Upper lobe of left lung (tissue), 6 donors: ENCODE results near the gene ILF3. TPM values are rescaled to one million over a fixed set of nuclear protein-coding genes. Genes with fewer than 3 reads are reported as not detected.

Source experiments
- ATAC-seq, 2 donors: fragments of 200-7000 bp; cut with Tn5 transposase; one replicate each; pipeline ENCODE4 v1.9.1; 2022; ENCODE audit warnings: mild to moderate bottlenecking in 2 of 2, moderate library complexity in 2 of 2; ENCODE audit not compliant: low FRiP score in 2 of 2
- DNase-seq, 2 donors: peaks; one replicate each; pipeline ENCODE4 v3.0.0-alpha.2; 2019 to 2020
- H3K27ac ChIP-seq, 4 donors: fragments of 200-600 bp; sonication (generic); one replicate each; pipeline ENCODE4 v1.5.1; 2016 to 2019
- H3K27me3 ChIP-seq, 4 donors: fragments of 200-600 bp; sonication (generic); one replicate each; pipeline ENCODE4 v1.5.1; 2017 to 2019
- H3K36me3 ChIP-seq, 4 donors: fragments of 200-600 bp; sonication (generic); one replicate each; pipeline ENCODE4 v1.5.1; 2016 to 2019
- H3K4me1 ChIP-seq, 4 donors: fragments of 200-600 bp; sonication (generic); one replicate each; pipeline ENCODE4 v1.5.1; 2018 to 2019
- H3K4me3 ChIP-seq, 4 donors: fragments of 200-600 bp; sonication (generic); one replicate each; pipeline ENCODE4 v1.5.1; 2017 to 2019; ENCODE audit warnings: mild to moderate bottlenecking in 2 of 4, moderate library complexity in 1 of 4
- H3K9me3 ChIP-seq, 4 donors: fragments of 200-600 bp; sonication (generic); one replicate each; pipeline ENCODE4 v1.5.1; 2018 to 2019
- EP300 ChIP-seq, 4 donors: sonication (generic); formaldehyde crosslinking; IDR thresholded peaks; one replicate each; pipeline ENCODE4 v1.5.1; 2017; ENCODE audit warnings: antibody characterized with exemption in 4 of 4, control low read depth in 2 of 4
- POLR2A ChIP-seq, 4 donors: fragments of 450-650 bp; IDR thresholded peaks; one replicate each; pipeline ENCODE4 v1.5.1; 2016 to 2017; ENCODE audit warnings: antibody characterized with exemption in 4 of 4, mild to moderate bottlenecking in 2 of 4
- POLR2AphosphoS5 ChIP-seq, 2 donors: sonication (generic); formaldehyde crosslinking; IDR thresholded peaks; one replicate each; pipeline ENCODE4 v1.5.1; 2017; ENCODE audit warnings: antibody characterized with exemption in 2 of 2
- WGBS, 2 donors: methylation state at CpG; one replicate each; pipeline ENCODE4 v1.1.5; 2017 to 2018; 5-methylcytosine and 5-hydroxymethylcytosine counted together
- total RNA-seq, 6 donors: library from RNA; depleted of rRNA in 4 of 6; stranded (reverse); fragments of >200 nt in 4 of 6; gene quantifications; one replicate each; pipeline versions ENCODE4 v1.1.0 to v1.2.1, GENCODE V29; 2016 to 2021
- TF ChIP-seq, protein P1 (sequence below), 6 experiments: fragments of 450-650 bp in 4 of 6; fragments of 200-600 bp in 2 of 6; sonication (generic) in 2 of 6; IDR thresholded peaks; one replicate each; pipeline ENCODE4 v1.5.1; 2016 to 2019; ENCODE audit warnings: antibody characterized with exemption in 6 of 6
- donor health status: DM: no; HTN: no; CAD: no; lungs with moderate emphysema.
- donor health status: DM: no; HTN: yes; CAD: no; lungs with severe emphysema.

Gene ILF3
- total RNA-seq, 6 donors from 2014 or later = 121 to 193 (median 169) TPM

DNA sequence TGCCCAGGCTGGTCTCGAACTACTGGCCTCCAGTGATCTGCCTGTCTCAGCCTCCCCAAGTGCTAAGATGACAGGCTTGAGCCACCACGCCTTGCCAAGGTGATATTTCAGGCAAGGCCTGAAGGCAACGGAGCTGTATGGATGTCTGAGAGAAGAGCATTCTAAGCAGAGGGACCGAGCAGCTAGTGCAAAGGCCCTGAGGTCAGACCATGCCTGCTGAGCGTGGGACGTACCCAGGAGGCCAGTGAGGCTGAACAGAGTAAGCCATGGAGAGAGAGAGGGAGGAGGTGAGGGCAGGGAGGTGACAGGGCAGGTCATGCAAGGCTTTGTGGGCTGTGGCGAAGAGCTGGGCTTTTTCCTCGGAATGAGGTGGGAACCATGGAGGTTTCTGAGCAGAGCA lies 32.2 kb upstream of the ILF3 start:
- Histone ChIP-seq H3K9me3 (no peaks in the 10 kb centered on the region), H3K4me3 (no peak overlapping the region), H3K4me1 (peaks cover 26 to 69% (median 39%) of the 10 kb centered on the region in 4 donors), H3K27me3 (no peaks in the 10 kb centered on the region), H3K27ac (no peak overlapping the region), H3K36me3 (peaks cover 0 to under 1% (median 0%) of the 10 kb centered on the region in 4 donors)
- ATAC-seq (no peak), DNase-seq (no peak)
- WGBS, 2 donors = 97 to 99% methylated on average over 7 to 8 of the region's 8 CpGs
- TF ChIP-seq, protein P1, sequence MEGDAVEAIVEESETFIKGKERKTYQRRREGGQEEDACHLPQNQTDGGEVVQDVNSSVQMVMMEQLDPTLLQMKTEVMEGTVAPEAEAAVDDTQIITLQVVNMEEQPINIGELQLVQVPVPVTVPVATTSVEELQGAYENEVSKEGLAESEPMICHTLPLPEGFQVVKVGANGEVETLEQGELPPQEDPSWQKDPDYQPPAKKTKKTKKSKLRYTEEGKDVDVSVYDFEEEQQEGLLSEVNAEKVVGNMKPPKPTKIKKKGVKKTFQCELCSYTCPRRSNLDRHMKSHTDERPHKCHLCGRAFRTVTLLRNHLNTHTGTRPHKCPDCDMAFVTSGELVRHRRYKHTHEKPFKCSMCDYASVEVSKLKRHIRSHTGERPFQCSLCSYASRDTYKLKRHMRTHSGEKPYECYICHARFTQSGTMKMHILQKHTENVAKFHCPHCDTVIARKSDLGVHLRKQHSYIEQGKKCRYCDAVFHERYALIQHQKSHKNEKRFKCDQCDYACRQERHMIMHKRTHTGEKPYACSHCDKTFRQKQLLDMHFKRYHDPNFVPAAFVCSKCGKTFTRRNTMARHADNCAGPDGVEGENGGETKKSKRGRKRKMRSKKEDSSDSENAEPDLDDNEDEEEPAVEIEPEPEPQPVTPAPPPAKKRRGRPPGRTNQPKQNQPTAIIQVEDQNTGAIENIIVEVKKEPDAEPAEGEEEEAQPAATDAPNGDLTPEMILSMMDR (IDR thresholded peaks at IDR 0.05) = no peak
- TF ChIP-seq POLR2AphosphoS5 (IDR thresholded peaks at IDR 0.05) = no peak
- no peak for TF ChIP-seq EP300 (IDR thresholded peaks at IDR 0.05)

DNA sequence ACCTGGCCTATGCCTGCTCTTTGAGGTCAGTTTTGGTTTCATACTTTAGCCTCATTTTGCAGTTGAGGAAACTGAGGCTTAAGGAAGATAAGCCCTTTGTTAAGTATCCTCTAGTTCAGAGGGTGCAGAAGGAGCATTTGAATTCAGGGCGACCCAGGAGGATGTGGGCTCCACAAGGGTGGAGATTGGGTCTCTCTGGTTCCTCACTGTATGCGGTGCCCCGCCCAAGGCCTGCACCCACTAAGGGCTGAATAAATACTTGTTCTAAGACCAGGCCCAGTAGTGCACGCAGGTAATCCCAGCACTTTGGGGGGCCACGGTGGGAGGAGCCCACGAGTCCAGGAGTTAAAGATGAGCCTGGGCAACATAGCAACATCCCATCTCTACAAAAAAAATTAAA lies 29.6 kb upstream of the ILF3 start:
- Histone ChIP-seq H3K4me1 (peaks cover 24 to 54% (median 45%) of the 10 kb centered on the region in 4 donors), H3K36me3 (peaks cover 9 to 25% (median 20%) of the 10 kb centered on the region in 4 donors), H3K27me3 (no peaks in the 10 kb centered on the region), H3K4me3 (peak overlapping the region in 3 of 4 donors; percentile 51 to 83 (median 63)), H3K9me3 (no peaks in the 10 kb centered on the region), H3K27ac (peak overlapping the region; percentile 87 to 90 (median 90))
- TF ChIP-seq, protein P1 (IDR thresholded peaks at IDR 0.05) = no peak
- no peak for TF ChIP-seq POLR2AphosphoS5 (IDR thresholded peaks at IDR 0.05)
- no peak for TF ChIP-seq EP300 (IDR thresholded peaks at IDR 0.05)
- no peak for TF ChIP-seq POLR2A (IDR thresholded peaks at IDR 0.05)
- 38 to 42% methylated on average over 5 to 6 of the region's 6 CpGs for WGBS, 2 donors
- DNase-seq = no peak
- ATAC-seq = peak in 1 of 2 donors; percentile 2

DNA sequence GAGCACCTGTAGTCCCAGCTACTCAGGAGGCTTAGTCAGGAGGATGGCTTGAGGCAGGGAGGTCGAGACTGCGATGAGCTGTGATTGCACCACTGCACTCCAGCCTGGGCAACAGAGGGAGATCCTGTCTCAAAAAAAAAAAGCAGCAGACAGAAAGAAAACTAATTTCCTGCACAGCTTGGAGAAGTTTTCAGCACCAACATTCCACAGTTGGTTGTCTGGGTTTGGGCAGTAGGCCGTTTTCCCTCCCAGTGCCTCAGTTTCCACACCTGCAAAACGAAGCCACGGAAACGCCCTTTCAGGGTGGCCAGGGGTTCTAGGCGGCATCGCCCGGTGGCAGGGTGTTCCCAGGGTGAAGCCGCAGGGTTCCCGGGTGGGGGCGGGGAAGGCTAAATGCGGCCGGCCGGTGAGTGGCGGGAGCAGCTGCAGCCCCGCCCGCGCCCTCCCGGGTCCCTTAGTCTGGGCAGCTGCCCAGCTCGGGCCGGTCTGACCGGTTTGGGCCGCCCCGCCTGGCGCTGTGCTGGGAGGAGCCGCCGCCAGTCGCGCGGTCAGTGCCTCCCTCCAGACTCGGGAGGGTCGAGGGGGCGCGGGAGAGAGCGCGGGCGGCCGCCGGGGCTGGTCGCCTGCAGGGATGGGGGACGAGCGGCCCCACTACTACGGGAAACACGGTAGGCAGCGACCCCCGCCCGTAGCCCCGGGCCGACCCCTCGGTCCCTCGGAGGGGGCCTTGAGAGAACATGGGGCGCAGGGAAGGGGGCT lies 29.0 kb upstream of the ILF3 start, which contains the start of gene SLC44A2:
Gene SLC44A2, plus strand, starts transcription at position 551 of the 759 bp plus-strand sequence. Its CDS starts 81 bp downstream, at position 632.
- peaks cover 24 to 54% (median 45%) of the 10 kb centered on the region in 4 donors for H3K4me1 ChIP-seq
- DNase-seq (peak; percentile 89 to 96), ATAC-seq (peak; percentile 95 to 96)
- TF ChIP-seq POLR2A (IDR thresholded peaks at IDR 0.05) = peak in 3 of 4 donors; percentile 25 to 84 (median 37)
- peak; percentile 52 to 70 for TF ChIP-seq POLR2AphosphoS5 (IDR thresholded peaks at IDR 0.05)
- TF ChIP-seq, protein P1 (IDR thresholded peaks at IDR 0.05) = peak in 1 of 6 experiments; percentile 10
- peak in 1 of 4 donors; percentile 71 for TF ChIP-seq EP300 (IDR thresholded peaks at IDR 0.05)
- no peaks in the 10 kb centered on the region for H3K27me3 ChIP-seq
- 23 to 34% methylated on average over 6 to 49 of the region's 53 CpGs for WGBS, 2 donors
- H3K27ac ChIP-seq = peak within 1 kb of the TSS; percentile 87 to 90 (median 90)
- peak within 1 kb of the TSS; percentile 51 to 83 (median 58) for H3K4me3 ChIP-seq
- no peaks in the 10 kb centered on the region for H3K9me3 ChIP-seq
- peaks cover 9 to 31% (median 26%) of the 10 kb centered on the region in 4 donors for H3K36me3 ChIP-seq

DNA sequence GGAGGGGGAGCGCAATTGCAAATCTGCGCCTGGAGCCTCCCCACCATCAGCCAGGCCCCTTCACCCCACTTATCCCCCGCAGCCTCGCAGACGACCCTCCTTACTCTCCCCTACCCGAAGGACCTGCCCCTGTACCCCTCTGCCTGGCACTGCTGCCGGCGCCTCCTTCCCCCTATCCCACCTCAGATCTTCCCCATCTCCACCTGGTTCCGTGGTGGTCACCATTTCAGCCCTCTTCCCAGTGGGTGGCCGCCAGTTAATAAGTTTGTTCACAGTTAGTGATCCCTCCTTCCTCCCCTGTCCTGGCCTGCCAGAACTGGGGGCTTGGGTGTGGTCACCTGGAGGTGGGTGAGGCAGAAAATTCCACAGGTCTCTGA lies 28.4 kb upstream of the ILF3 start:
- Histone ChIP-seq H3K27ac (peak overlapping the region; percentile 87 to 90 (median 90)), H3K4me3 (peak overlapping the region; percentile 51 to 83 (median 58)), H3K36me3 (peaks cover 9 to 37% (median 31%) of the 10 kb centered on the region in 4 donors), H3K9me3 (no peaks in the 10 kb centered on the region), H3K4me1 (peaks cover 24 to 54% (median 45%) of the 10 kb centered on the region in 4 donors), H3K27me3 (no peaks in the 10 kb centered on the region)
- TF ChIP-seq, protein P1 (IDR thresholded peaks at IDR 0.05) = no peak
- no peak for TF ChIP-seq EP300 (IDR thresholded peaks at IDR 0.05)
- TF ChIP-seq POLR2A (IDR thresholded peaks at IDR 0.05) = no peak
- TF ChIP-seq POLR2AphosphoS5 (IDR thresholded peaks at IDR 0.05) = no peak
- ATAC-seq (peak; percentile 9), DNase-seq (no peak)
- 27 to 35% methylated on average over 10 of the region's 10 CpGs for WGBS, 2 donors
